ENCODE measurements around the gene IGFLR1.

DNA sequence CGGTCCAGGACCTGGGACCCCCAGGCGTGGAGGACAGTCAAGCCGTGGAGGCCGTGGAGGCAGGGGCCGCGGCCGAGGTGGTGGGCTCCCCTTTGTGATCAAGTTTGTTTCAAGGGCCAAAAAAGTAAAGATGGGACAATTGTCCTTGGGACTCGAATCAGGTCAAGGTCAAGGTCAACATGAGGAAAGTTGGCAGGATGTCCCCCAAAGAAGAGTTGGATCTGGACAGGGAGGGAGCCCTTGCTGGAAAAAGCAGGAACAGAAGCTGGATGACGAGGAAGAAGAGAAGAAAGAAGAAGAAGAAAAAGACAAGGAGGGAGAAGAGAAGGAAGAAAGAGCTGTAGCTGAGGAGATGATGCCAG lies 22.1 kb downstream of the IGFLR1 start:
- TF ChIP-seq POLR2A (IDR thresholded peaks at IDR 0.05) = no peak
- TF ChIP-seq, protein P1, sequence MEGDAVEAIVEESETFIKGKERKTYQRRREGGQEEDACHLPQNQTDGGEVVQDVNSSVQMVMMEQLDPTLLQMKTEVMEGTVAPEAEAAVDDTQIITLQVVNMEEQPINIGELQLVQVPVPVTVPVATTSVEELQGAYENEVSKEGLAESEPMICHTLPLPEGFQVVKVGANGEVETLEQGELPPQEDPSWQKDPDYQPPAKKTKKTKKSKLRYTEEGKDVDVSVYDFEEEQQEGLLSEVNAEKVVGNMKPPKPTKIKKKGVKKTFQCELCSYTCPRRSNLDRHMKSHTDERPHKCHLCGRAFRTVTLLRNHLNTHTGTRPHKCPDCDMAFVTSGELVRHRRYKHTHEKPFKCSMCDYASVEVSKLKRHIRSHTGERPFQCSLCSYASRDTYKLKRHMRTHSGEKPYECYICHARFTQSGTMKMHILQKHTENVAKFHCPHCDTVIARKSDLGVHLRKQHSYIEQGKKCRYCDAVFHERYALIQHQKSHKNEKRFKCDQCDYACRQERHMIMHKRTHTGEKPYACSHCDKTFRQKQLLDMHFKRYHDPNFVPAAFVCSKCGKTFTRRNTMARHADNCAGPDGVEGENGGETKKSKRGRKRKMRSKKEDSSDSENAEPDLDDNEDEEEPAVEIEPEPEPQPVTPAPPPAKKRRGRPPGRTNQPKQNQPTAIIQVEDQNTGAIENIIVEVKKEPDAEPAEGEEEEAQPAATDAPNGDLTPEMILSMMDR (IDR thresholded peaks at IDR 0.05) = no peak
